Hematopoietic multipotent progenitor cell treated with erythropoietin and hydrocortisone succinate and interleukin-3 and kit ligand, for 15 days (in vitro differentiated cells): ENCODE data around the gene SV2C.
"Not testable (repeated sequence)": the region's sequence is repeated elsewhere in the genome, so short reads cannot be mapped to it uniquely, and the experiment has no call there.

Source experiments
- DNase-seq: peaks from one replicate; pipeline ENCODE4 v3.0.0-alpha.2; 2015; ENCODE audit warnings: low spot score

Gene SV2C

GRCh38 chr5:76082772-76083554, at the start of gene SV2C:
TSS of gene SV2C (plus strand) at chr5:76083383. CDS start at chr5:76131751, 48,368 bp downstream.
- DNase-seq = no peak

GRCh38 chr5:76037736-76038151, 45.4 kb upstream of the SV2C start:
- not testable (repeated sequence) for DNase-seq

- no peak for DNase-seq
Observed at GRCh38 chr5:76038212-76038611, 45.0 kb upstream of the SV2C start.

GRCh38 chr5:76040806-76041205, 42.4 kb upstream of the SV2C start:
- DNase-seq = no peak

GRCh38 chr5:76041863-76042262, 41.3 kb upstream of the SV2C start:
- no peak for DNase-seq

- no peak for DNase-seq
Observed at GRCh38 chr5:76046741-76047140, 36.4 kb upstream of the SV2C start.

- DNase-seq = no peak
Observed at GRCh38 chr5:76050134-76050533, 33.0 kb upstream of the SV2C start.

GRCh38 chr5:76062502-76063041, 20.6 kb upstream of the SV2C start:
- DNase-seq = no peak

- no peak for DNase-seq
Observed at GRCh38 chr5:76065258-76065657, 17.9 kb upstream of the SV2C start.

GRCh38 chr5:76069061-76069735, 14.0 kb upstream of the SV2C start:
- DNase-seq = no peak

- no peak for DNase-seq
Observed at GRCh38 chr5:76074487-76075065, 8.6 kb upstream of the SV2C start.

- DNase-seq = no peak
Observed at GRCh38 chr5:76081811-76082771, 1.1 kb upstream of the SV2C start.

- no peak for DNase-seq
Observed at GRCh38 chr5:76083555-76084495, 642 bp downstream of the SV2C start.

- no peak for DNase-seq
Observed at GRCh38 chr5:76084496-76085242, 1.5 kb downstream of the SV2C start.

GRCh38 chr5:76085243-76085579, 2.0 kb downstream of the SV2C start:
- DNase-seq = no peak

GRCh38 chr5:76086095-76086494, 2.9 kb downstream of the SV2C start:
- DNase-seq = no peak

- DNase-seq = not testable (repeated sequence)
Observed at GRCh38 chr5:76089156-76089555, 6.0 kb downstream of the SV2C start.

GRCh38 chr5:76091351-76091750, 8.2 kb downstream of the SV2C start:
- DNase-seq = no peak

- DNase-seq = no peak
Observed at GRCh38 chr5:76099286-76099702, 16.1 kb downstream of the SV2C start.

- no peak for DNase-seq
Observed at GRCh38 chr5:76099756-76100155, 16.6 kb downstream of the SV2C start.
